PFSK-1 (cell line): ENCODE data around the gene DOCK9.

Experiments used
- FOXP2 ChIP-seq: optimal IDR thresholded peaks from 2 replicates; pipeline ENCODE3; 2011; ENCODE audit warnings: borderline replicate concordance, control low read depth, inconsistent platforms; ENCODE audit not compliant: insufficient read depth; ENCODE audit errors: extremely low read length, extremely low read depth
- POLR2AphosphoS5 ChIP-seq: IDR thresholded peaks from 2 replicates; pipeline ENCODE4 v1.6.1; 2012; ENCODE audit warnings: low read depth, mild to moderate bottlenecking, control low read depth, low read length, moderate library complexity
- SIN3A ChIP-seq: IDR thresholded peaks from 2 replicates; pipeline ENCODE4 v1.6.1; 2012; ENCODE audit warnings: mild to moderate bottlenecking, low read length, moderate library complexity, borderline replicate concordance; ENCODE audit not compliant: insufficient read depth
- TAF1 ChIP-seq: IDR thresholded peaks from 2 replicates; pipeline ENCODE4 v1.6.1; 2012; ENCODE audit warnings: low read length, control low read depth, borderline replicate concordance; ENCODE audit not compliant: insufficient read depth
- TF ChIP-seq, protein P1 (sequence below), 2 experiments: IDR thresholded peaks; 2 replicates each; pipeline versions ENCODE4 v1.6.1 to v1.8.0; 2011 to 2012; ENCODE audit warnings: low read depth in 2 of 2, low read length in 2 of 2, control low read depth in 1 of 2, inconsistent platforms in 1 of 2, mild to moderate bottlenecking in 1 of 2, moderate library complexity in 1 of 2; ENCODE audit not compliant: insufficient read depth in 1 of 2

Gene DOCK9

DNA sequence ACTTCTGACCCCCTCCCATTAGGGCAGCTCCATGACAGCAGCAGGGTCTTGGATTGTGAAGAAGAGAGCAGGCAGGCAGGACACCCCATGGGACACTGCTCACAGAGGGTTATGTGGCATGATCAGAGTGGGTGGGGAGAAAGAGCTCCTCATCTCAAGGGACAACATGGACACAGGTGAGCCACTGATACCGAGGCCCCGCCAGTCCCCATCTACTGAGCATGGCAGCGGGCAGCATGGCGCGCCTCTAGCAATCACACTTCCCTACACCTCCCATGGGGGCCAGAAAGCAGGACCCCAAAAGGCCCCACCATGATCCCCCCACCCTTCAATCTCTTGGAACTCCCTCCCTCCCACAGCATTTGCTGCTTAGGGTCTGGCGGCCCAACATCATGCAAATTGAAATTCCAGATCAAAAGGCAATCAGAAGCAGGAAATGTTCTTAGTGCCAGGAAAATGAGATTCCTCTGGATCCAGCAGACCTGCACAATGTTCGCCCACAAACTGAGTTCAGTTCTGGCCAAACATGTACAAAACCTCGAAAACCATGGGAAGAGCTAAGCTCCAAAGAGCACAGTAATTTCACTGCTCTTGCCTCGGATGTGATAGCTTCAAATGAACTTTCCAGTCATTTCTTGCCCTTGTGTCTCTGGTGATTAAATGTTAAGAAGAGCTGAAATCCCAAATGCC, 14.8 kb downstream of the DOCK9 start:
- TF ChIP-seq, protein P1, sequence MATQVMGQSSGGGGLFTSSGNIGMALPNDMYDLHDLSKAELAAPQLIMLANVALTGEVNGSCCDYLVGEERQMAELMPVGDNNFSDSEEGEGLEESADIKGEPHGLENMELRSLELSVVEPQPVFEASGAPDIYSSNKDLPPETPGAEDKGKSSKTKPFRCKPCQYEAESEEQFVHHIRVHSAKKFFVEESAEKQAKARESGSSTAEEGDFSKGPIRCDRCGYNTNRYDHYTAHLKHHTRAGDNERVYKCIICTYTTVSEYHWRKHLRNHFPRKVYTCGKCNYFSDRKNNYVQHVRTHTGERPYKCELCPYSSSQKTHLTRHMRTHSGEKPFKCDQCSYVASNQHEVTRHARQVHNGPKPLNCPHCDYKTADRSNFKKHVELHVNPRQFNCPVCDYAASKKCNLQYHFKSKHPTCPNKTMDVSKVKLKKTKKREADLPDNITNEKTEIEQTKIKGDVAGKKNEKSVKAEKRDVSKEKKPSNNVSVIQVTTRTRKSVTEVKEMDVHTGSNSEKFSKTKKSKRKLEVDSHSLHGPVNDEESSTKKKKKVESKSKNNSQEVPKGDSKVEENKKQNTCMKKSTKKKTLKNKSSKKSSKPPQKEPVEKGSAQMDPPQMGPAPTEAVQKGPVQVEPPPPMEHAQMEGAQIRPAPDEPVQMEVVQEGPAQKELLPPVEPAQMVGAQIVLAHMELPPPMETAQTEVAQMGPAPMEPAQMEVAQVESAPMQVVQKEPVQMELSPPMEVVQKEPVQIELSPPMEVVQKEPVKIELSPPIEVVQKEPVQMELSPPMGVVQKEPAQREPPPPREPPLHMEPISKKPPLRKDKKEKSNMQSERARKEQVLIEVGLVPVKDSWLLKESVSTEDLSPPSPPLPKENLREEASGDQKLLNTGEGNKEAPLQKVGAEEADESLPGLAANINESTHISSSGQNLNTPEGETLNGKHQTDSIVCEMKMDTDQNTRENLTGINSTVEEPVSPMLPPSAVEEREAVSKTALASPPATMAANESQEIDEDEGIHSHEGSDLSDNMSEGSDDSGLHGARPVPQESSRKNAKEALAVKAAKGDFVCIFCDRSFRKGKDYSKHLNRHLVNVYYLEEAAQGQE (IDR thresholded peaks at IDR 0.05; ENCODE audit: insufficient read depth in 1 of 2, low read depth in 2 of 2, low read length in 2 of 2): no peak
- TF ChIP-seq SIN3A (no peak), POLR2AphosphoS5 (no peak), FOXP2 (no peak), TAF1 (no peak)

GRCh38 chr13:98961503-98962105, 16.3 kb downstream of the DOCK9 start:
- no peak for TF ChIP-seq FOXP2
- TF ChIP-seq TAF1: no peak
- TF ChIP-seq, protein P1 (IDR thresholded peaks at IDR 0.05; ENCODE audit: insufficient read depth in 1 of 2, low read depth in 2 of 2, low read length in 2 of 2): no peak
- TF ChIP-seq SIN3A: no peak
- TF ChIP-seq POLR2AphosphoS5: no peak

DNA sequence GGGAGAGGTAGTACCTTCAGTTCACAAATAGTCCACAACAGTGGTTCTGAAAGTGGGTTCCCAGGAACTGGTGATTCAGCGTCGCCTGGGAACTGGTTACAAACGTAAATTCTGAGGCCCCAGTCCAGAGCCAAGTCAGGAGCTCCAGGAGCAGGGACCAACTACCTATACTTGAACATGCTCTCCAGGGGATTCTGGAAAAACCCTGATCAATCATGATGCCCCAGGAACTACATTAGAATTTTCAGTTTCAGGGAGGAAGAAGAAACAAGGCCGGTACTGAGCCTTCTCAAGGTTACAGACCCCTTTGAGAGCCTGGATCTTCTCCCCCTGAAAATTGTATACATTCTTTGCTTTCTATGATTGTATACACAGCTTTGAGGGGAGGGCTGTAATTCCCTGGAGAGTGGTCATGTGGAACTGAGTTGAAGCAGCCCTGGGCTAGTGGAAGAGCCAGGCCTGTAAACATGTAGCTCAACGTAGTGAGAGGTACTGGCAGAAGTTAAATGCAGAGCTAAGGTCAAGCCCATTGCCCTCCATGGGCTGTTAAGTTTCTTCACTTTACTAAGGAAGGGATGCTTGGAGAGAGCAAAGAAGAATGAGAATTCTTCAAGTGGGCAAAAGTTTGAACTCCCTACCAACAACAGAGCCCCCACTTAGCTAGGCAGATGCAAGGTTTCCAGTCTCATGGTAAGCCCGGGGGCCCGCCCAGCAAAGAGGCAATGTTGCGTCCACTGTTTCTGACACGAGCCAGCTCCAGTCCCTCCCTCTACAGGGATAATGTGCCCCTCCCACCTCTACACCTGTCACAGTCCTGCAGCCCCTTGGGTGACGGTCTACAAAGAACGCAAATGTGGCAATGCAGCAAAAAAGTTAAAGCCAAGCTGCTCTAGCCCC, 17.0 kb downstream of the DOCK9 start:
- no peak for TF ChIP-seq SIN3A
- TF ChIP-seq POLR2AphosphoS5: no peak

GRCh38 chr13:98959786-98960605, 17.9 kb downstream of the DOCK9 start:
- TF ChIP-seq SIN3A (no peak), FOXP2 (no peak), TAF1 (no peak), POLR2AphosphoS5 (no peak)
- TF ChIP-seq, protein P1 (IDR thresholded peaks at IDR 0.05; ENCODE audit: insufficient read depth in 1 of 2, low read depth in 2 of 2, low read length in 2 of 2): no peak

DNA sequence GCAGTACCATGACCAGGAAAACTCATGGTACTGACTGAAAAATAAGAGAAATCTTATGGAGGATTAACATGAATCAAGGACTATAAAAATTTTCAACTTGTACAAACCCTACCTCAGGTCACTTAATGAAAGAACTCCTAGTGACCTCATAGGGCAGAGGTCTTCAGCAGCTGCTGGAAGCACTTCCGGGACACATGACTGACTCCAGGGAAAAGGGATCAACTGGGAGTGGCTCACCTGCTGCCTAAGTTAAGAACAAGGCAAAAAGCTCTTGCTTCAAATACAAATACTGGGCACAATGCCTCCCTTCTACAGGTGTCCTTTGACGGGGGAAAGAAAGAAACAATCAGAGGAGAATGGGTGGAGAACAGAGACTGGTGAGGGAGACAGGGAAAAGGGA, 18.6 kb downstream of the DOCK9 start:
- no peak for TF ChIP-seq FOXP2
- TF ChIP-seq POLR2AphosphoS5: no peak
- TF ChIP-seq, protein P1 (IDR thresholded peaks at IDR 0.05; ENCODE audit: insufficient read depth in 1 of 2, low read depth in 2 of 2, low read length in 2 of 2): no peak
- no peak for TF ChIP-seq SIN3A
- TF ChIP-seq TAF1: no peak
